Mammary epithelial cell (primary cell): ENCODE data around the gene RAB8A.

Experiments used
- EZH2 ChIP-seq: IDR thresholded peaks from 2 replicates; pipeline ENCODE4 v1.6.1; 2012; ENCODE audit warnings: low read length, inconsistent platforms, borderline replicate concordance
- TF ChIP-seq, protein P1 (sequence below), 2 donors: IDR thresholded peaks in 1 of 2; conservative IDR thresholded peaks in 1 of 2; 2 replicates each; pipeline ENCODE4 v1.5.1; 2011 to 2012; ENCODE audit warnings: inconsistent platforms in 2 of 2, low read length in 2 of 2, mild to moderate bottlenecking in 2 of 2, control low read depth in 1 of 2, low read depth in 1 of 2; ENCODE audit not compliant: insufficient read depth in 1 of 2; ENCODE audit errors: extremely low read depth in 1 of 2

DNA sequence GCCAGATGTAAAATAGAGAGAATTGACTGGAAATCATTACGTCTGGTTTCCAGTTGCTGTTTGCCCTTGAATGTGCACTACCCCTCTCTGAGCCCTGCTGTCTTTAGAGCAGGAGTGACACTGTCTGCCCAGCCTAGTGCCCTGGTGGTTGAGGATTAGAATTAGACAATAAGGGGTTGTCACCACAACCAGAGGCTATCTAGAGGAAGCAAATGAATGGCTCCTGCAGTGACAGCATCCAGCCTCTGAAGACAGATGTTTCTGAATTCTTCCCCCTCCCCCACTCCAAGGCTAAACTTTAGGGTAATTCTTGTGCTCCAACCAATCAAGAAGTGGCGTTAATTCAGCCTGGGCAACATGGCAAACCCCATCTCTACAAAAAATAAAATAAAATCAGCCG, 2.0 kb downstream of the RAB8A start:
- TF ChIP-seq, protein P1, sequence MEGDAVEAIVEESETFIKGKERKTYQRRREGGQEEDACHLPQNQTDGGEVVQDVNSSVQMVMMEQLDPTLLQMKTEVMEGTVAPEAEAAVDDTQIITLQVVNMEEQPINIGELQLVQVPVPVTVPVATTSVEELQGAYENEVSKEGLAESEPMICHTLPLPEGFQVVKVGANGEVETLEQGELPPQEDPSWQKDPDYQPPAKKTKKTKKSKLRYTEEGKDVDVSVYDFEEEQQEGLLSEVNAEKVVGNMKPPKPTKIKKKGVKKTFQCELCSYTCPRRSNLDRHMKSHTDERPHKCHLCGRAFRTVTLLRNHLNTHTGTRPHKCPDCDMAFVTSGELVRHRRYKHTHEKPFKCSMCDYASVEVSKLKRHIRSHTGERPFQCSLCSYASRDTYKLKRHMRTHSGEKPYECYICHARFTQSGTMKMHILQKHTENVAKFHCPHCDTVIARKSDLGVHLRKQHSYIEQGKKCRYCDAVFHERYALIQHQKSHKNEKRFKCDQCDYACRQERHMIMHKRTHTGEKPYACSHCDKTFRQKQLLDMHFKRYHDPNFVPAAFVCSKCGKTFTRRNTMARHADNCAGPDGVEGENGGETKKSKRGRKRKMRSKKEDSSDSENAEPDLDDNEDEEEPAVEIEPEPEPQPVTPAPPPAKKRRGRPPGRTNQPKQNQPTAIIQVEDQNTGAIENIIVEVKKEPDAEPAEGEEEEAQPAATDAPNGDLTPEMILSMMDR (conservative IDR thresholded peaks at IDR 0.05 in 1 of 2, IDR thresholded peaks at IDR 0.05 in 1 of 2; ENCODE audit: extremely low read depth in 1 of 2, insufficient read depth in 1 of 2, low read depth in 1 of 2, low read length in 2 of 2) = no peak
- no peak for TF ChIP-seq EZH2
